Nephron (organoid): ENCODE data around the gene NEDD4L.
A peak's percentile ranks its signal among the peaks of the same experiment; 100 is the strongest.

Experiments
- H3K27ac Mint-ChIP-seq, 3 experiments: 2 replicates each; pipeline ENCODE4 v1.8.0; 2020; ENCODE audit warnings: mixed read lengths in 3 of 3, mild to moderate bottlenecking in 2 of 3, moderate library complexity in 1 of 3
- H3K27me3 Mint-ChIP-seq: 2 replicates; pipeline ENCODE4 v1.8.0; 2021; ENCODE audit warnings: low read depth, mild to moderate bottlenecking, moderate library complexity, mixed read lengths
- H3K36me3 Mint-ChIP-seq: 2 replicates; pipeline ENCODE4 v1.8.0; 2020; ENCODE audit warnings: low read depth, mixed read lengths
- H3K4me1 Mint-ChIP-seq: 2 replicates; pipeline ENCODE4 v1.8.0; 2020; ENCODE audit warnings: mixed read lengths
- H3K4me3 Mint-ChIP-seq, 3 experiments: 2 replicates each; pipeline ENCODE4 v1.8.0; 2020; ENCODE audit warnings: mild to moderate bottlenecking in 3 of 3, mixed read lengths in 3 of 3, moderate library complexity in 2 of 3
- H3K9me3 Mint-ChIP-seq: 2 replicates; pipeline ENCODE4 v1.8.0; 2020; ENCODE audit warnings: mixed read lengths
- TF ChIP-seq, protein P1 (sequence below), 3 experiments: fragments of 200-600 bp; sonication (generic); IDR thresholded peaks; one replicate each; pipeline ENCODE4 v1.5.0; 2021; ENCODE audit warnings: antibody characterized with exemption in 3 of 3; ENCODE audit not compliant: unreplicated experiment in 3 of 3

NEDD4L gene

DNA sequence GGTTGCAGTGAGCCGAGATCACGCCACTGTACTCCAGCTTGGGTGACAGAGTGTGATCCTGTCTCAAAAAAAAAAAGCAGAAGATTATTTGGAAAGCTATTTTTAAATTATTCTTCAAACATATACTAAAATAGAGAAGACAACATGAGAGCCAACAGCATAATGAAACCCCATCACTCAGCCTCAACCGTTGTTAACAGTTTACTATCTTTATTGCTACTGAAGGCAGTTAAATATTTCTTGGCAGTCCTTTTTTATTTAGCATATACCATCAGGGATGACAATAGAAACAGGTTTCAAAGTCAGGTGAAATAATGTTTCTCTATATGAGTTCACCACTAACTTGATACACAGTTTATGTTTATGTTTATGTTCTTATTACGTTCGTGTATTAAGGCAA, 157.2 kb downstream of the NEDD4L start:
- peaks cover 39% of the 10 kb centered on the region for H3K4me1 Mint-ChIP-seq
- H3K4me3 Mint-ChIP-seq: no peak overlapping the region
- TF ChIP-seq, protein P1, sequence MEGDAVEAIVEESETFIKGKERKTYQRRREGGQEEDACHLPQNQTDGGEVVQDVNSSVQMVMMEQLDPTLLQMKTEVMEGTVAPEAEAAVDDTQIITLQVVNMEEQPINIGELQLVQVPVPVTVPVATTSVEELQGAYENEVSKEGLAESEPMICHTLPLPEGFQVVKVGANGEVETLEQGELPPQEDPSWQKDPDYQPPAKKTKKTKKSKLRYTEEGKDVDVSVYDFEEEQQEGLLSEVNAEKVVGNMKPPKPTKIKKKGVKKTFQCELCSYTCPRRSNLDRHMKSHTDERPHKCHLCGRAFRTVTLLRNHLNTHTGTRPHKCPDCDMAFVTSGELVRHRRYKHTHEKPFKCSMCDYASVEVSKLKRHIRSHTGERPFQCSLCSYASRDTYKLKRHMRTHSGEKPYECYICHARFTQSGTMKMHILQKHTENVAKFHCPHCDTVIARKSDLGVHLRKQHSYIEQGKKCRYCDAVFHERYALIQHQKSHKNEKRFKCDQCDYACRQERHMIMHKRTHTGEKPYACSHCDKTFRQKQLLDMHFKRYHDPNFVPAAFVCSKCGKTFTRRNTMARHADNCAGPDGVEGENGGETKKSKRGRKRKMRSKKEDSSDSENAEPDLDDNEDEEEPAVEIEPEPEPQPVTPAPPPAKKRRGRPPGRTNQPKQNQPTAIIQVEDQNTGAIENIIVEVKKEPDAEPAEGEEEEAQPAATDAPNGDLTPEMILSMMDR (IDR thresholded peaks at IDR 0.05; ENCODE audit: unreplicated experiment in 3 of 3): no peak
- peaks cover under 1% of the 10 kb centered on the region for H3K36me3 Mint-ChIP-seq
- H3K27me3 Mint-ChIP-seq: no peaks in the 10 kb centered on the region
- H3K9me3 Mint-ChIP-seq: no peaks in the 10 kb centered on the region
- peak overlapping the region; percentile 41 to 58 (median 56) for H3K27ac Mint-ChIP-seq

DNA sequence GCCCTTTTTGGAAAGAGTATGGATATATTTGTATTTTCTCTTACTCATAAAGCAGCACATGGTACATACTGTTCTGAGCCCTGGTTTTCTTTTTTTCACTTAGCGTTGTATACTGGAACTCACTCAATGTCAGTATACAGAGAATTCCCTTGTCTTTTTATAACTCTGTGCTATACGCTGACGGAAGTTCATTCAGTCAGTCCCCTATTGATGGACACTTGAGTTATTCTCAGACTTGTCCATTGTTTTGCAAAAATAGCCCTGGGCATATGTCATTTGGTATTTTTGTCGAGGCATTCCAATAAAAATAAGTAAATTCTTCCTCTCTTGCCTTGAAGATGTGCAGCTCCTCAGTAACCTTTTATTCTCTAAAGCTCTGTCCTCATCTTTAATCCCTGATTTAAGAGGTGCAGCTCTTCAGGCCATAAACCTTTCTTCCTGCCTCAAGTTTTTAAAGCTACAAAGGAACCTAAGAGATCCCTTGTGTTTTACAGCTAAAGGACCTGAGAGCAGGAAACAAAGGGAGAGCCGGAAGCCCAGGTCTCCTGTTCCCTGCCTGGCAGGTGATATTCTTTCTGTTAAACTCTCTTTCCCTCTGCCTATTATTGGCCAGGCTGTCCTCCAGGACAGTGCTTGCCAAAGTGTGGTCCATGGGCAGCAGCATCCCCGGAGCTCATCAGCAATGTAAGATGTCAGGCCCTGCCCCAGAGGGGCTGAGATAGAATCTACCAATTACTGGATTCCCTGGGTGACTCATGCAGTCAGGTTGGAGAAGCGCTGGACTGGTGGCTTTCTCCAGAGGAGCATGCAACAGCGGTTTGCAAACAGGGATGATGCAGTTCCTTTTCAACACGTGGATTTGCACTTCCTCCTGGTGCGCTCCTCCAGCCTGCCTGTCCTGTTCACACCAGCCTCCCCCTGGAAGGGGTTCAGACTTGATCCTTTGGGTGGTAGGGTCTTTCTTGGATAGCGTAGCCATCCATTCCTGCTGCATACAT, 158.0 kb downstream of the NEDD4L start:
- TF ChIP-seq, protein P1 (IDR thresholded peaks at IDR 0.05; ENCODE audit: unreplicated experiment in 3 of 3): no peak

DNA sequence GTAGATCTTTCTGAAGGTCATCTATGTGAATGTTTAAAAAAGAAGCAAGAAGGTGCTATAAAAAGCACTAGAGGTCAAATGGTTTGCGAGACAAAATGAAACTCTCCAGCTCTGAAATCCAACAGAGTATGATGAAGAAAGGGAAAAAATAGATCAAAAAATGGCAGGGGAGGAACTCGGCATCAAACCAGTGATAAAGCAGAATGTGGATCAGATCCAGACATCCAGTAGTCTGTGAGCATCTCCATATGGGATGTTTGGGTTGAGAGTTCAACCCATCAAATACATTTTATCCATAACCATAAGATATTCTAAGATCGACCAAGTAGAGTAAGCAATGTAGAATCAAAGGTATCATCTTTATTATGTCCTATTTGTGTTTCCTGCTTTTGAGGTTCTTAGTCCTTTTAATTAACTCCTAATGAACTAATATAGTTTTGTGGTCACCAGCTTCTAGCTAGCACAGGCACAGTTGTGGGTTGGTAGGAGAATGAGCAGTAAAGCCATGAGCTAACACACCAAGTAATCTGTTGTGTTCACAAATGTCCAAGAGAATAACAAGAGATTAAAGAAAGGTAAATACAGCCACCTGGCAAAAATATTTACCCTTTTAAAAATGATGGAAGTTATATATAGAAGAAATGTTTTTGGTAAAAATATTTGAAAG, 160.9 kb downstream of the NEDD4L start:
- H3K27ac Mint-ChIP-seq: peak overlapping the region in 2 of 3 experiments; percentile 20 to 56
- no peaks in the 10 kb centered on the region for H3K27me3 Mint-ChIP-seq
- peaks cover 5% of the 10 kb centered on the region for H3K36me3 Mint-ChIP-seq
- H3K9me3 Mint-ChIP-seq: no peaks in the 10 kb centered on the region
- H3K4me3 Mint-ChIP-seq: no peak overlapping the region
- TF ChIP-seq, protein P1 (IDR thresholded peaks at IDR 0.05; ENCODE audit: unreplicated experiment in 3 of 3): no peak
- H3K4me1 Mint-ChIP-seq: peaks cover 53% of the 10 kb centered on the region

More for the DNA sequence above, 158.0 kb downstream of the NEDD4L start:
- Mint-ChIP-seq H3K9me3 (no peaks in the 10 kb centered on the region), H3K27ac (peak overlapping the region; percentile 41 to 58 (median 56)), H3K4me1 (peaks cover 39% of the 10 kb centered on the region), H3K4me3 (no peak overlapping the region), H3K27me3 (no peaks in the 10 kb centered on the region), H3K36me3 (peaks cover 5% of the 10 kb centered on the region)

DNA sequence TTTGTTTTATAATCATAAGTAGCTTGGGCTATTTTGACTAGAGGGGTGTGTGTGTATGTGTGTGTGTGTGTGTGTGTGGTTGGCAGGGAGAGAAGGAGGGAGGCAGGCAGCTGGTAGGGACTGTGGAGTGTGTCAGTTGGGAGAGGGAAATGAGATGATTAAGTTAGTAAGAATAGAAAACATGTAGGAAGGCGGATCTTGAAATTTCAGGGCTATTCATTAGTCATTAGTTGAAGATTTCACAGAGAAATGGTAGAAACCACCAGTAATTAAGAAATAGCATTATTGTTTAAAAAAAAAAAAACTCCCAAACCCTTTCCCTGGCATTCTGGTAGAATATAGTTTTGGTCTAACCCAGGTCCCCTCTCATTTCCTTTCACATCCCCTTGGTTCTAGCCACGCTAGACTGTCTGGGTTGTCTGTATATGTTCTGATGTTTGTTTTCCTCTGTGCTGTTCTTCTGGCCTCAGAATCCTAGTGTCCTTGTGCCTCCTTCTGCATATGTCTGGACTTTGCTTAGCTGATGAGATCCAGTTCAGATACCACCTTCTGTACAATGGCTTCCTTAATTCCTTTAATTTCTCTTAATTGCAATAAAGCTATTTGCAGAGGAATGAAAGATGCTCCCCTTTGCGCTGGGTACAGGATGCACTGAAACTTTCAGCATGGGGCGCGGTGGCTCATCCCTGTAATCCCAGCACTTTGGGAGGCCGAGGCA, 161.6 kb downstream of the NEDD4L start:
- Mint-ChIP-seq H3K27me3 (no peaks in the 10 kb centered on the region), H3K4me3 (no peak overlapping the region), H3K27ac (peak overlapping the region in 2 of 3 experiments; percentile 20 to 56), H3K9me3 (no peaks in the 10 kb centered on the region), H3K4me1 (peaks cover 53% of the 10 kb centered on the region), H3K36me3 (peaks cover 5% of the 10 kb centered on the region)
- TF ChIP-seq, protein P1 (IDR thresholded peaks at IDR 0.05; ENCODE audit: unreplicated experiment in 3 of 3): no peak

DNA sequence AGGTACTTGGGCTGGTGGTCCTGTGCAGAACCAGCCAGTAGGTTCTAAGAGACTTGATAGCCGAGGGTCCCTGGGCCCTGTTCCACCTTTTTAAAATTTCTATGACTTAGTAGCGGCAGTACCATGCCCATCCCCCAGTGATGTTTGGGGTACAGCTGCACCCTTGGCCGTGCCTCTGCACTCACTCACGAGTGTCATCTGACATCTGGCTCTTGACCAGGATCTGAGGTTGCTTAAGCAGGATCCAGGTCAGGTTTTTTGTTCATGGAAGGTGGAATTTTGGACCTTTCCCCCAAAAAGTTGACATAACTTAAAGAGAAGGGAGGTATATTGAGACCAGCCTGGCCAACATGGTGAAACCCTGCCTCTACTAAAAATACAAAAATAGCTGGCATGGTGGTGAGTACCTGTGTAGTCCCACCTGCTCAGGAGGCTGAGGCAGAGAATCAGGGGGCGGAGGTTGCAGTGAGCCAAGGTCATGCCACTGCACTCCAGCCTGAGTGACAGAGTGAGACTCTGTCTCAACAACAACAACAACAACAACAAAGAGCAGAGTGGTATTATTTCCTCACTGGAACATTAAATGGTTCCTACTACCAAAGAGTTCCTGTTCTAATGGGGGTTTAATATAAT, 163.6 kb downstream of the NEDD4L start:
- H3K36me3 Mint-ChIP-seq: peaks cover 5% of the 10 kb centered on the region
- no peak overlapping the region for H3K4me3 Mint-ChIP-seq

More for the DNA sequence above, 163.6 kb downstream of the NEDD4L start:
- TF ChIP-seq, protein P1 (IDR thresholded peaks at IDR 0.05; ENCODE audit: unreplicated experiment in 3 of 3): no peak
- H3K4me1 Mint-ChIP-seq: peaks cover 39% of the 10 kb centered on the region
- peak overlapping the region in 2 of 3 experiments; percentile 54 to 77 for H3K27ac Mint-ChIP-seq
- no peaks in the 10 kb centered on the region for H3K9me3 Mint-ChIP-seq
- no peaks in the 10 kb centered on the region for H3K27me3 Mint-ChIP-seq
